Sigmoid colon (tissue), 7 donors: Measurements from ENCODE around the gene KIAA0586. TPM values are rescaled to one million over a fixed set of nuclear protein-coding genes. Genes with fewer than 3 reads are reported as not detected.
"Not testable (repeated sequence)": the region's sequence is repeated elsewhere in the genome, so short reads cannot be mapped to it uniquely, and the experiment has no call there.

Experiments
- DNase-seq: peaks from one replicate; pipeline ENCODE4 v3.0.0-alpha.2; 2019
- H3K27ac ChIP-seq, 4 donors: fragments of 200-600 bp; sonication (generic); one replicate each; pipeline ENCODE4 v1.5.1; 2016 to 2019; ENCODE audit warnings: mild to moderate bottlenecking in 1 of 4
- H3K27me3 ChIP-seq, 3 donors: fragments of 200-600 bp; sonication (generic); one replicate each; pipeline ENCODE4 v1.5.1; 2019; ENCODE audit warnings: mild to moderate bottlenecking in 1 of 3
- H3K36me3 ChIP-seq, 4 donors: fragments of 200-600 bp; sonication (generic); one replicate each; pipeline ENCODE4 v1.5.1; 2016 to 2019
- H3K4me1 ChIP-seq, 4 donors: fragments of 200-600 bp; sonication (generic); one replicate each; pipeline ENCODE4 v1.5.1; 2017 to 2019
- H3K4me3 ChIP-seq, 4 donors: fragments of 200-600 bp; sonication (generic); one replicate each; pipeline ENCODE4 v1.5.1; 2017 to 2019; ENCODE audit warnings: mild to moderate bottlenecking in 2 of 4, moderate library complexity in 1 of 4
- H3K9me3 ChIP-seq, 4 donors: fragments of 200-600 bp in 3 of 4; sonication (generic) in 3 of 4; one replicate each; pipeline versions ENCODE4 v1.5.1 to v1.6.1; 2013 to 2019
- EP300 ChIP-seq, 4 donors: sonication (generic); formaldehyde crosslinking; IDR thresholded peaks; one replicate each; pipeline ENCODE4 v1.6.1; 2017; ENCODE audit warnings: antibody characterized with exemption in 4 of 4
- POLR2A ChIP-seq, 2 donors: fragments of 450-650 bp; IDR thresholded peaks; one replicate each; pipeline ENCODE4 v1.6.1; 2016; ENCODE audit warnings: antibody characterized with exemption in 2 of 2, mild to moderate bottlenecking in 2 of 2, moderate library complexity in 2 of 2
- POLR2AphosphoS5 ChIP-seq, 4 donors: sonication (generic); formaldehyde crosslinking; IDR thresholded peaks; one replicate each; pipeline ENCODE4 v1.6.1; 2017; ENCODE audit warnings: antibody characterized with exemption in 4 of 4
- WGBS, 2 donors: extraction: QIAGEN DNeasy Blood & Tissue Kit; methylation state at CpG; one replicate each; pipeline ENCODE4 v1.1.7; 2013; 5-methylcytosine and 5-hydroxymethylcytosine counted together
- intact Hi-C: fragments of 100-400 bp; cut with DNase I; formaldehyde crosslinking; loops from one replicate; pipeline ENCODE4 v1.15.1; 2023
- polyA plus RNA-seq, 3 donors: library from polyadenylated mRNA; stranded (reverse); fragments of 200-250 nt; gene quantifications; one replicate each; pipeline ENCODE4 v1.2.3, GENCODE V29; 2013
- total RNA-seq, 4 donors: library from RNA; depleted of rRNA; stranded (reverse); fragments of >200 nt; gene quantifications; one replicate each; pipeline ENCODE4 v1.1.0, GENCODE V29; 2016
- TF ChIP-seq, protein P1 (sequence below), 4 experiments: fragments of 450-650 bp in 3 of 4; fragments of 200-600 bp in 1 of 4; IDR thresholded peaks; one replicate each; pipeline ENCODE4 v1.5.1; 2016 to 2019; ENCODE audit warnings: antibody characterized with exemption in 4 of 4, mild to moderate bottlenecking in 3 of 4, moderate library complexity in 2 of 4
- donor health status: healthy with polysubstance abuse.
- donor health status: Bipolar disorder and iron deficiency.
- donor health status: healthy.

KIAA0586 gene
- total and polyA plus RNA-seq, 7 donors = 2.5 to 20.2 (median 12.8) TPM

DNA sequence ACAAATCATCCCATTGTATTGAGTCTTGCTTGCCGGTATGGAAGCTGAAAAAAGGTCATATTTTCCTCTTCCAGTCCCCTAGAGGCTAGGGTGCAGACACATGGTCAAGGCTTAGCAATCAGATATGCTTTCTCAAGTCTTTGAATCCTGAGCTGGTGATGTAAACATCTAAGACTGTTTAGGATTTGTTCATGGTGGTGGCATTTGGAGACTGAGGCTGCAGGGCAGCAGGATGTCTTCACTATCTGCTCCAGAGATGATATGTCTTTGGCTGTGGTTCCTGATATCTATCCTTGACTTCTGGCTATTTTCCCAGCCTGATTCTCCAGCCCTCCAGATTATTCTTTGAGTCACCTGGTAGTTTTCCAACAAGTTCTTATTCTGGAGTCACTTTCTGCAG is 159.8 kb downstream of the KIAA0586 start:
- TF ChIP-seq POLR2AphosphoS5 (IDR thresholded peaks at IDR 0.05) = no peak
- TF ChIP-seq, protein P1, sequence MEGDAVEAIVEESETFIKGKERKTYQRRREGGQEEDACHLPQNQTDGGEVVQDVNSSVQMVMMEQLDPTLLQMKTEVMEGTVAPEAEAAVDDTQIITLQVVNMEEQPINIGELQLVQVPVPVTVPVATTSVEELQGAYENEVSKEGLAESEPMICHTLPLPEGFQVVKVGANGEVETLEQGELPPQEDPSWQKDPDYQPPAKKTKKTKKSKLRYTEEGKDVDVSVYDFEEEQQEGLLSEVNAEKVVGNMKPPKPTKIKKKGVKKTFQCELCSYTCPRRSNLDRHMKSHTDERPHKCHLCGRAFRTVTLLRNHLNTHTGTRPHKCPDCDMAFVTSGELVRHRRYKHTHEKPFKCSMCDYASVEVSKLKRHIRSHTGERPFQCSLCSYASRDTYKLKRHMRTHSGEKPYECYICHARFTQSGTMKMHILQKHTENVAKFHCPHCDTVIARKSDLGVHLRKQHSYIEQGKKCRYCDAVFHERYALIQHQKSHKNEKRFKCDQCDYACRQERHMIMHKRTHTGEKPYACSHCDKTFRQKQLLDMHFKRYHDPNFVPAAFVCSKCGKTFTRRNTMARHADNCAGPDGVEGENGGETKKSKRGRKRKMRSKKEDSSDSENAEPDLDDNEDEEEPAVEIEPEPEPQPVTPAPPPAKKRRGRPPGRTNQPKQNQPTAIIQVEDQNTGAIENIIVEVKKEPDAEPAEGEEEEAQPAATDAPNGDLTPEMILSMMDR (IDR thresholded peaks at IDR 0.05) = no peak
- TF ChIP-seq EP300 (IDR thresholded peaks at IDR 0.05) = no peak
- no peak for TF ChIP-seq POLR2A (IDR thresholded peaks at IDR 0.05)
- no peaks in the 10 kb centered on the region for H3K27me3 ChIP-seq
- intact Hi-C loops = no loop called here
- no peak for DNase-seq
- no peak overlapping the region for H3K4me3 ChIP-seq
- peaks cover 0 to 11% (median 4%) of the 10 kb centered on the region in 4 donors for H3K4me1 ChIP-seq
- H3K36me3 ChIP-seq = no peaks in the 10 kb centered on the region
- H3K27ac ChIP-seq = no peak overlapping the region
- H3K9me3 ChIP-seq = no peaks in the 10 kb centered on the region
- WGBS, 2 donors = 79 to 82% methylated on average over 1 of the region's 1 CpG

DNA sequence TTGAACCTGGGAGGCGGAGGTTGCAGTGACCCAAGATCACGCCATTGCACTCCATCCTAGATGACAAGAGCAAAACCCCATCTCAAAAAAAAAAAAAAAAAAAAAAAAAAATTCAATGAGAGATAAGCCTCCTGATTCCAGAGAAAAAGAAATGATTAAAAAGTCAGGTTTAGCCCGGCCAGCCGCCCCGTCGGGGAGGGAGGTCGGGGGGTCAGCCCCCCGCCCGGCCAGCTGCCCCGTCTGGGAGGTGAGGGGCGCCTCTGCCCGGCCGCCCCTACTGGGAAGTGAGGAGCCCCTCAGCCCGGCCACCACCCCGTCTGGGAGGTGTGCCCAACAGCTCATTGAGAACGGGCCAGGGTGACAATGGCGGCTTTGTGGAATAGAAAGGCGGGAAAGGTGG is 160.8 kb downstream of the KIAA0586 start:
- H3K36me3 ChIP-seq, intact Hi-C loops, DNase-seq, H3K9me3 ChIP-seq, H3K27me3 ChIP-seq, H3K27ac ChIP-seq, H3K4me3 ChIP-seq: not testable (repeated sequence)
- 95 to 96% methylated on average over 18 of the region's 18 CpGs for WGBS, 2 donors
- peaks cover 0 to 11% (median 4%) of the 10 kb centered on the region in 4 donors for H3K4me1 ChIP-seq

DNA sequence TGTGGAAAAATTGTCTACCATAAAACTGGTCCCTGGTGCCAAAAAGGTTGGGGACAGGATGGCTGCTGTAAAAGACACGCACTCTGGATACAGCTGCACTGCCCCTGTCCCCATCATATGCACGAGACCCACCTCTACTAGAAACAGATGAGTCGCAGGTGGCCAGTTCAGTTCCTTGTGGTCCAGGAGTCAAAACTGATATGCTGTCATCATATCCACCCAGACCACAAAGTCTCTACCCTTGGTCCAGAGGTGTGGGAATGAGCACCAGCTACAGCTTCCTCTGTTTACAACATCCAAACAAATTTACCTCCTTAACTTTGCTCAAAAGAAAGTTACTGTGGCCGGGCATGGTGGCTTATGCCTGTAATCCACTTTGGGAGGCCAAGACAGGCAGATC is 166.5 kb downstream of the KIAA0586 start:
- no peak for DNase-seq
- Histone ChIP-seq H3K27ac (no peak overlapping the region), H3K4me1 (no peaks in the 10 kb centered on the region), H3K9me3 (no peaks in the 10 kb centered on the region), H3K27me3 (no peaks in the 10 kb centered on the region), H3K4me3 (no peak overlapping the region), H3K36me3 (no peaks in the 10 kb centered on the region)
- intact Hi-C loops = no loop called here
- 91 to 93% methylated on average over 4 of the region's 4 CpGs for WGBS, 2 donors
- TF ChIP-seq POLR2AphosphoS5 (IDR thresholded peaks at IDR 0.05) = no peak
- TF ChIP-seq EP300 (IDR thresholded peaks at IDR 0.05) = no peak
- no peak for TF ChIP-seq POLR2A (IDR thresholded peaks at IDR 0.05)
- TF ChIP-seq, protein P1 (IDR thresholded peaks at IDR 0.05) = no peak

DNA sequence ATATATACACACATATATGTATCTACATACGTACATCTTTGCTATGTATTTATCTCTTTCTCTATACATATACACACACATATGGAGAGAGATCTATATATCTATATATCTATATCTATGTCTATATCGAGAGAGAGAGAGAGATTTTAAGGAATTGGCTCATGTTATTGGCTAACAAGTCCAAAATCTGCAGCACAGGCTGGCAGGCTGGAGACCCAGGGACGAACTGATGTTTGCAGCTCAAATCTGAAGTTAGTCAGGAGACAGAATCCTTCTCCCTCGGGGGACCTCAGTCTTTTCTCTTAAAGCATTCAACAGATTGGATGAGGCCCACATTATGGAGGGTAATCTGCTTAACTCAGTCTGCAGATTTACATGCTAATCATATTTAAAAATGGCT is 169.5 kb downstream of the KIAA0586 start:
- H3K4me3 ChIP-seq = no peak overlapping the region
- H3K36me3 ChIP-seq = no peaks in the 10 kb centered on the region
- no peak overlapping the region for H3K27ac ChIP-seq
- TF ChIP-seq, protein P1 (IDR thresholded peaks at IDR 0.05) = no peak
- TF ChIP-seq POLR2A (IDR thresholded peaks at IDR 0.05) = no peak
- no peak for TF ChIP-seq POLR2AphosphoS5 (IDR thresholded peaks at IDR 0.05)
- no peak for TF ChIP-seq EP300 (IDR thresholded peaks at IDR 0.05)
- DNase-seq = no peak
- 82 to 95% methylated on average over 4 of the region's 4 CpGs for WGBS, 2 donors
- no peaks in the 10 kb centered on the region for H3K27me3 ChIP-seq
- no peaks in the 10 kb centered on the region for H3K9me3 ChIP-seq
- intact Hi-C loops = no loop called here
- no peaks in the 10 kb centered on the region for H3K4me1 ChIP-seq

DNA sequence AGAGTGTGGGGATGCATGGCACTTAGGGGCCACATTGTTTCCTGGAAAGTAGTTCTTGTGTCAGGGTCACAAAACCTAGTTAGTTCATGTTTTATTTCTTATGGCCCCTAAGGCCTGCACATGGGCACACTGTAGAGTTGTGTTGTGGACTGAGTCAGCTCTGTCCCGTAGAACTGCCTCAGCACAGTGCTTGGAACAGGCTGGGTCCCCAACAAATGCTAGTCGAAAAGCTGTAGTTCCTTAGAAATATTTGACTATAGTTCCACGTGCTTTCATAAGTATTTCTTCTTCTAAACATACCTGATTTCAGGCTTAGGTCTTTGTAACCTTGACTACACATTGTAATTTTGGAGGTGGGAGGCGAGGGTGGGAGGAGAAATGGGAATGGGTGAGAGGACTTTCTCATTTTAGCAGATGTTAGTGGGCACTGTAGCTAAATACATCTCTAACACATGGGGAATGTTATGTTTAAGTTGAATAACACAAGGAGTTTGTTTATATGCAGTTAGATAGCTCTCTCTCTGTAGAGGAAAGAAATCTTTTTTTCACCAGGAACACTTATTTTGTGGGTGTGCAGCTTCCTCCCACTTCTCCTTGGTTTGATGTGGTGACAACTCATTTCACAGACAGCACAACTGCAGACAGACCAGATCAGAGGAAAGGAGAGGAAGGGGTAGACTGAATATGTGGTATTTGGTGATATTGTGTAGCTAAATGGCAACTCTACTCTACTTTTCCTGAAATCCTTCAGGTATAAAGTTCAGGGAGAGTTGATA is 170.7 kb downstream of the KIAA0586 start:
- Histone ChIP-seq H3K27me3 (no peaks in the 10 kb centered on the region), H3K4me3 (no peak overlapping the region), H3K9me3 (no peaks in the 10 kb centered on the region), H3K4me1 (no peaks in the 10 kb centered on the region), H3K36me3 (no peaks in the 10 kb centered on the region), H3K27ac (no peak overlapping the region)
- DNase-seq = no peak
- no peak for TF ChIP-seq POLR2AphosphoS5 (IDR thresholded peaks at IDR 0.05)
- TF ChIP-seq EP300 (IDR thresholded peaks at IDR 0.05) = no peak
- TF ChIP-seq, protein P1 (IDR thresholded peaks at IDR 0.05) = no peak
- no peak for TF ChIP-seq POLR2A (IDR thresholded peaks at IDR 0.05)
- WGBS, 2 donors = 80 to 84% methylated on average over 4 of the region's 4 CpGs
- intact Hi-C loops = no loop called here
